ENCODE data around the gene ZBTB33.

Gene ZBTB33

GRCh38 chrX:120213438-120214265, 37.0 kb upstream of the ZBTB33 start:
- no peak for TF ChIP-seq SIN3A (IDR thresholded peaks at IDR 0.05; ENCODE audit: borderline replicate concordance, insufficient read depth, low read length)
- no peak for TF ChIP-seq POLR2AphosphoS5 (IDR thresholded peaks at IDR 0.05; ENCODE audit: low read depth, low read length)
- TF ChIP-seq FOXP2 (optimal IDR thresholded peaks at IDR 0.05; ENCODE audit: borderline replicate concordance, extremely low read depth, extremely low read length, insufficient read depth): no peak
- peak in 1 of 2 experiments; percentile 75; a peak in 2 of 4 replicates for TF ChIP-seq REST (IDR thresholded peaks at IDR 0.05; ENCODE audit: insufficient read depth in 1 of 2, low read depth in 2 of 2, low read length in 2 of 2)
- no peak for TF ChIP-seq TAF1 (IDR thresholded peaks at IDR 0.05; ENCODE audit: borderline replicate concordance, insufficient read depth, low read length)

- TF ChIP-seq TAF1 (IDR thresholded peaks at IDR 0.05; ENCODE audit: borderline replicate concordance, insufficient read depth, low read length): no peak
- TF ChIP-seq REST (IDR thresholded peaks at IDR 0.05; ENCODE audit: insufficient read depth in 1 of 2, low read depth in 2 of 2, low read length in 2 of 2): no peak
- TF ChIP-seq SIN3A (IDR thresholded peaks at IDR 0.05; ENCODE audit: borderline replicate concordance, insufficient read depth, low read length): no peak
- TF ChIP-seq FOXP2 (optimal IDR thresholded peaks at IDR 0.05; ENCODE audit: borderline replicate concordance, extremely low read depth, extremely low read length, insufficient read depth): no peak
- TF ChIP-seq POLR2AphosphoS5 (IDR thresholded peaks at IDR 0.05; ENCODE audit: low read depth, low read length): no peak
Observed at GRCh38 chrX:120223374-120223773, 27.2 kb upstream of the ZBTB33 start.

GRCh38 chrX:120224388-120224787, 26.2 kb upstream of the ZBTB33 start:
- TF ChIP-seq REST (IDR thresholded peaks at IDR 0.05; ENCODE audit: insufficient read depth in 1 of 2, low read depth in 2 of 2, low read length in 2 of 2): no peak
- TF ChIP-seq POLR2AphosphoS5 (IDR thresholded peaks at IDR 0.05; ENCODE audit: low read depth, low read length): no peak
- TF ChIP-seq SIN3A (IDR thresholded peaks at IDR 0.05; ENCODE audit: borderline replicate concordance, insufficient read depth, low read length): no peak
- no peak for TF ChIP-seq FOXP2 (optimal IDR thresholded peaks at IDR 0.05; ENCODE audit: borderline replicate concordance, extremely low read depth, extremely low read length, insufficient read depth)
- TF ChIP-seq TAF1 (IDR thresholded peaks at IDR 0.05; ENCODE audit: borderline replicate concordance, insufficient read depth, low read length): no peak

GRCh38 chrX:120228187-120228908, 22.3 kb upstream of the ZBTB33 start:
- no peak for TF ChIP-seq TAF1 (IDR thresholded peaks at IDR 0.05; ENCODE audit: borderline replicate concordance, insufficient read depth, low read length)
- TF ChIP-seq REST (IDR thresholded peaks at IDR 0.05; ENCODE audit: insufficient read depth in 1 of 2, low read depth in 2 of 2, low read length in 2 of 2): no peak
- TF ChIP-seq POLR2AphosphoS5 (IDR thresholded peaks at IDR 0.05; ENCODE audit: low read depth, low read length): no peak
- no peak for TF ChIP-seq SIN3A (IDR thresholded peaks at IDR 0.05; ENCODE audit: borderline replicate concordance, insufficient read depth, low read length)
